Pulmonary artery endothelial cell (primary cell): Measurements from ENCODE around the gene TMEM69. TPM values are rescaled to one million over a fixed set of nuclear protein-coding genes. Genes with fewer than 3 reads are reported as not detected.
"Not testable (repeated sequence)": the region's sequence is repeated elsewhere in the genome, so short reads cannot be mapped to it uniquely, and the experiment has no call there.

ENCODE experiments used
- DNase-seq: peaks from one replicate; pipeline ENCODE4 v3.0.0-alpha.2; 2011; ENCODE audit warnings: low read depth, low spot score
- total RNA-seq: library from RNA; depleted of rRNA; stranded (reverse); fragments of >200 nt; gene quantifications from 2 replicates; pipeline ENCODE4 v1.2.3, GENCODE V29; 2014

The TMEM69 gene
- total RNA-seq, 1 donor from 2014 or later = 17.9 TPM

- no peak for DNase-seq
These were observed 10.2 kb upstream of the TMEM69 start for GRCh38 chr1:45677751-45678245.

DNA sequence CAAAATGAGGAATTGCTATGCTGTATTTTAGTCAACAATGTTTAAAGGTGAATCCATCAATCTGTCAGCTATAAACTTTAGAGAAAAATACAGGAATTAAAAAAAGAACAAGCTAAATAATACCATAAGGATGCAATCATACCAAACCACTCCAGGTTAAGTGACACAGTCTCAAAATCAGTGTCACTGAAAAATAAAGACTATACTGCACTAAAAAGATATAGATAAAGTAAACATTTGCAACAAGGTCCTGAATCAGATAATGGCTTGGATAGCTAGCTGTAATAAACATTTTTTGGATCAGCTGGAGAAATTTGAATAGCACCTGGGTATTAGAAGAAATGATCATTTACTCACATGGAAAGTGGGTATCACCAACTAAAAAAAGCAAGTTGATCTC, 9.5 kb upstream of the TMEM69 start:
- DNase-seq = no peak

- DNase-seq = peak; percentile 47
These were observed 8.9 kb upstream of the TMEM69 start for GRCh38 chr1:45679123-45679522.

- DNase-seq = no peak
These were observed 5.0 kb upstream of the TMEM69 start for GRCh38 chr1:45682942-45683341.

DNA sequence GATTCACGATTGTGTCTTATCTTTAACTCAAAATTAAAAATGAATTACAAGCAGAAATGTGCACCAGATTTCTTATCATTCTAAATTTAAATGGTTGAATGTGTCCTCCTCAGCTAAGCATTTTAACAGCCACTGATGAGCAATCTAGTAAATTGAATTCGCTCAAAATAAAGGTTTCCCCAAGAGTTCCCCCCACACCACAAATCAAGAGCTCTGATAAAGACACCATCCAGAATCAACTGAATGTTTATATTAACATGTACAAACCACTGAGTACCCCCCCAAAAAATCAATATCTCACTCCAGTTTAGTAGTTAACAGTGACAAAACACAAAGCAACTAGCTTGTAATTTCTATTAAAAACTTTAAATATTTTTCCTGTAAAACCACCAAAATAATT, 3.6 kb upstream of the TMEM69 start:
- DNase-seq = no peak

- DNase-seq = no peak
These were observed 2.5 kb upstream of the TMEM69 start for GRCh38 chr1:45685308-45686014.

DNA sequence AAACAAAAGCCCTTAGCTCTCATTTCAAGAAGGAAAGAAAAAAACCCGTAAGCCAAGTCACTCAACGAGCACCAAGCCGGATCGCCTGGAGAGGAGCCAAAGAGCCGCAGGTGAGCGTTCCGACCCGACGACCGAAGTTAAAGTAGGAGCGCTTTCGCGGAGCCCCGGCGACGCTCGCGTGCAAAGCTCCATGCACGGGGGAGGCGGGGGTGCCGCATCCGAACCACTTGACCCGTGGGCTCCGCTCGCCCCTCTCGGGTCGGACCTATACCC, 2.0 kb upstream of the TMEM69 start:
- no peak for DNase-seq

DNA sequence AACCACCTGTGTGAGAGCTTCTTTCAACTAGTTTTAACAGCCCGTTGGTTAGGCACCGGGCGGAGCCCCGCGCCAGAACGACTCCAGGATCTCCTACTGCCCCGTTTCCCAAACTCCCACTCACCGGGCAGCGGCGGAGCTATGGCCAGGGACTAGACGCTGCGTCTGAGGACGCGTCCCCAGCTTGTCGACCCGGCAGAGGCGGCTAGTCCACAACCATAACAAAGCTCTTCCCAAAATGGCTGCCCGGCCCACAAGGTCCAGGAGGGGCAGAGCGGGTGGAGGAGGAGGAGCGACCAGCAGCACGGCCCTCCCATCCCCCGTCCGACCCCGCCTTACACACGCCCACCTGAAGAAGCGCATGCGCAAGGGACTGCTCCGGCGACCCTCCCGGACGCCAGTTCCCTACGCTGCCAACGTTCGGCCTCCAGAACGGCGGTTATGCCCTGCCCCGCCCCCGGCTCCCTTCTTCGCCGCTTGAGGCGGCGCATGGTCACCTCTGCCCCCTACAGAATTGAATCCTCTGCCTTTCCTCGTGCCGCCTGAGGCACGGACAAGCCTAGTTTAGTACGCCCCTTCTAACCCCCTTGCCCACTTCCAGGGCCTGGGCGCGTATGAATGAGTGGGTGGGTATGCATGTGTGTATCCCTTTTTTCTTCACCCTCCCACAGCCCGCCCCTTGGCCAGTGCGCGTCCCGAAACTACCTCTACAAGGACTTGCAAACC, 1.5 kb upstream of the TMEM69 start, which contains the start of gene GPBP1L1:
Gene GPBP1L1, minus strand, starts transcription at position 246 of the 726 bp plus-strand sequence. CDS start 27,446 bp downstream, outside the sequence.
- DNase-seq = peak; percentile 89

DNA sequence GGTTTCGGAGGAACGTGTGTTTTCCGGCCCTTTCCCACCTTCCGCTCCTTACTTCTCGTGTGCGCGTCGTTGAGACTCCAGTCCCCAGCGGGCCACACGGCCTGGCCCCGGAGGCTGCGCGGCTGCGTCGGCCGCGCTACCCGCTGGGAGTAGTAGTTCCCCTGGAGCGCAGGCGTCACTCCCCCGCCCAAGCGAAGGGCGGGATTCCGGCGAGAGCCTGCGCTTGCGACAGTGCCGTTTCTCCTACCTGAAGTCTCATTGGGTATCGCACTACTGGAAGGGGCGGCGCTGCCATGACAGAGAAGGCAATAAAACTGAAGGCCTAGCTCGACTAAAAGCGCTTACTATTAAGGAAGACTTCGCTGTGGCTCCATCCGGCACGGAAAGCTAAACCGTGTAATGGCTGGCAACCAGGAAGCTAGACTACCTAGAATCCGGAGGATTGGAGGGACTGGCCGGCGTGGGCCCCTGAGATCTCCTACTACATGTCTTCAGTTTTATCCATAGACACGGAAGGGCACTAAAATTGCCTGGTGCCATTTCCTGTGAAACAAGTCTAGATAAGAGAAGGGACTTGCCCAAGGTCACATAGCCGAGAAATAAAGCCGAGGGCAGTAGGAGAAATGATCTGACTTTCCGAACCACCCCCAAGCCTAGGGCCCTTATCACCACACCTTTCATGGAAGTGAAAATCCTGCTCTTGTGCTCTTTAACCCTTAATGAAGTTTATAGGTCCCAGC, 797 bp upstream of the TMEM69 start:
- DNase-seq = peak; percentile 96

- not testable (repeated sequence) for DNase-seq
These were observed 5.8 kb downstream of the TMEM69 start for GRCh38 chr1:45693811-45694210.

DNA sequence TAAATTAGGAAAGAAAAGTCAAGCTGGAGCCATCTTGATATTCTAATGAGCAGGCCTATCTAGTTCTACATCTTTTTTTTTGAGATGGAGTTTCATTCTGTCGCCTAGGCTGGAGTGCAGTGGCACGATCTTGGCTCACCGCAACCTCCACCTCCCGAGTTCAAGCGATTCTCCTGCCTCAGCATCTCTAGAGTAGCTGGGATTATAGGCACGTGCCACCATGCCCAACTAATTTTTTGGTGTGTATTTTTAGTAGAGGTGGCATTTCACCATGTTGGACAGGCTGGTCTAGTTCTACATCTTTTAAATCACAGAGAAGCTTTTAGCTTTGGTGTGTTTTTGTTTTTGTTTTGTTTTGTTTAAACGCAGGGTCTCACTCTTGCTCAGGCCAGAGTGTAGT, 6.8 kb downstream of the TMEM69 start:
- no peak for DNase-seq

DNA sequence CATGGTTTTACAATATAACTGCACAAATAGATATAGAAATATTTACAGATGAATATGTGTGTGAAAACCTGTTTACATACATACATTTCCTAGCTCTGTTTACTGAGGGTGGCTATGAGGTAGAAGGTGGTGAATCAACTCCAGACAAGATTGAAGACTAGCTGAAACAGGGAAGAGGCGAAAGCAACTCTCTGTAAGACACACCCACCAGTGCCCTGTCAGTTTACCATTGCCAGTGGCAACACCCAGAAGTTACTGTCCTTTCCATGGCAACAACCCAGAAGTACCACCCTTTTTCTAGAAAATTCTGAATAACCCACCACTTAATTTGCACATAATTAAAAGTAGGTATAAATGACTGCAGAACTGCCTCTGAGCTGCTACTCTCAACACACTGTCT, 16.7 kb downstream of the TMEM69 start:
- no peak for DNase-seq

DNA sequence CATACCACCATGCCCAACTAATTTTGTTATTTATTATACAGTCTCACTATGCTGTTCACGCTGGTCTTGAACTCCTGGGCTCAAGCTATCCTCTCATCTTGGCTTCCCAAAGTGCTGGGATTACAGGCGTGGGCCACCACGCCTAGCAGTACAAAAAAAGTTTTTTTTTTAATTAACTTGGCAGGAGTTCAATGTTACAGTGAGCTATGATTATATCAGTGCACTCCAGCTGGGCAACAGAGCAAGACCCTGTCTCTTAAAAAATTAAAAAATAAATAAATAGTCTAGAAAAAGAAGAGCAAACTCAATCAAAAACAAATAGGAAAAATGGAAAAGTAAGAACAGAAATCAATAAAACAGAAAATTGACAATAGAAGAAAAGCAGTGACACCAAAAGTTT, 25.7 kb downstream of the TMEM69 start:
- DNase-seq = no peak

DNA sequence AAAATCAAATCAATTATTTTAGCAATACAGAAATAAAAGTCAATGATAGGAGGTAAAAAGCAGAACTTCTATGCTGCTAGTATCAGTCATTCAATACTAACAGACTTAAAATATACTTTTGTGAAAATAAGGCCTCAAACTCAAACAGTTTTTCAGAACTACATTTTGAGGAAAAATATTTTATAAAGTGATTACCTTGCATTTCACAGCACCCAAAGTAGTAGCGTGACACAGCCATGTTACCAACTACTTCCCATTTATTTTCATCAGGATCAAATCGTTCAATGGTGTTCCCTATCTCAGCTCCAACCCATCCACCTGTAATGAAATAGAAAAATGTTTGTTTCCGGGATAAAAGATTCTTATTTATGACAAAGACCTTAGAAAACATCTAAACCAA, 28.7 kb downstream of the TMEM69 start:
- DNase-seq = no peak

- not testable (repeated sequence) for DNase-seq
These were observed 29.4 kb downstream of the TMEM69 start for GRCh38 chr1:45717386-45717785.

DNA sequence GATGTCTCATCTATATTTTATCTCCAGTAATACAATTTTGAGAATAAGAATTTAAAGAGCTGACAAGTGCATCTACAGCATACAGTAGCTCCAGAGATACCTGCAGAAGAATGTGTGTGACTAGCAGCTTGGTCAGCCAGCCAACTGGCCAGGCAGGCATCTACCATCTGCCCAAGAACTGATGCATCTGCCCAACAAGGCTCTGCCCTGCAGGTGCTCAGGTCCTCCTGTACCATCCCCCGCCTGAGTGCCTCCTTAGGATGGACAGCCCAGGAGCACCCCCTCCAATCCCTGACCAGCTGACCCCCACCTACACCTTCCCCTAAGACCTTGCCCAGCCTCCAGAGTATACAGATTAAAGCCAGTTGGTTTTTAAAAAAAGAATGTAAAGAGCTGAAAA, 30.3 kb downstream of the TMEM69 start:
- no peak for DNase-seq

DNA sequence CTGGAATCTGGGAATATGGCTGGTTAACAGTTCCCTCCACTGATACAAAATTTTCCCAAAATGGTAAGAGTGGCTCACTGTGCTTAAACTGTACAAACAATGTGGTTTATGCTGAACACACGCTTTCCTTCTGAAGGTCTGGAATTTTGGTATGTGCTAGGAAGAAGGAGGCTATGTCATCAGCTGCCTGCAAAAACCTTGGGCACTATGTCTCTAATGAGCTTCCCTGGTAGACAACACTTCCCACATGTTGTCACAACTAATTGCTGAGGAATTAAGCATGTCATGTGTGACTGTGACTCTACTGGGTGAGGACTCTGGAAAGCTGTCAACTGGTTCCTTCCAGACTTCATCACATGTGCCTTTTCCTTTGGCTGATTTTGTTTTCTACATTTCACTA, 33.2 kb downstream of the TMEM69 start:
- DNase-seq = no peak

DNA sequence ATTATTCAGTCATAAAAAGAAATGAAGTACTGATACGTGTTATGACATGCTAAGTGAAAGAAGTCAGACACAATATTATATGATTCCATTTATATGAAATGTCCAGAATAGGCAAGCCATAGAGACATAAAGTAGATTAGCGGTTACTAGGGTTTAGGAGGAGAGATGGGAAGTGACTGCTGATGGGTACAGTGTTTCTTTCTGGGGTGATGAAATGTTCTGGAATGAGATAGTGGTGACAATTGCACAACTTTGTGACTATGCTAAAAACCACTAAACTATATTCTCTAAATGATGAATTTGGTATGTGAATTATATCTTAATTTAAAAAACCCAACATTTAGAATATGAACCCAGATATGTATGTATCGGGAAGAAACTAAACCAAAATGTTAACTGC, 34.8 kb downstream of the TMEM69 start:
- DNase-seq = no peak

DNA sequence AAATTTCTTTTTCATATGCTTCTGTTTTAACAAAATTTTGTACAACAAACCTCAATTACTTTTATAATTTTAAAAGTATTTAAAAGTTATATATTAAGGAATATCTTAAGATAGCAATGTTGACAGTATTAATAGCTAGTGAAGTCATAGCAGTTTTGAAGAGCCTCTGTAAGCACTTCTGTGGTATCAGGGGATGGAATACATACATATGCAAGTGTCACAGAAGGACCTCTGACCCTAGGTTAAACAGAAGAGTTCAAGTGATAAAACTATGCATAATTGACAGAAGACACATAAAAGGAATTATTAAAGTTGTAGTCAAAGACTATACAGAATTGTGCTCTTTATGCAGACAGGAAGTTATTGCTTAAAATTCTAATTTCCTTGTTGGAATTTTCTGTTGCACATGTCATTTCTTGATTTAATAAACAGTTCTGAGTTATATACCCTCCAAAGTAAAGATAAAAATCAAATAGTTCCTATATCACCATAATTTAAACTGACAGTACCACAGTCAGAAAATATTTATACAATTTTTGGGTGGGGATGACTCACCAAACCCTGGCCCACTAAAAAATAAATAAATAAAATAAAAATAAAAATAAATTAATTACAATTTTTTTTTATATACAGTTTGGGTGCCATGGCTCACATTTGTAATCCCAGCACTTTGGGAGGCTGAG, 35.4 kb downstream of the TMEM69 start:
- DNase-seq = no peak

DNA sequence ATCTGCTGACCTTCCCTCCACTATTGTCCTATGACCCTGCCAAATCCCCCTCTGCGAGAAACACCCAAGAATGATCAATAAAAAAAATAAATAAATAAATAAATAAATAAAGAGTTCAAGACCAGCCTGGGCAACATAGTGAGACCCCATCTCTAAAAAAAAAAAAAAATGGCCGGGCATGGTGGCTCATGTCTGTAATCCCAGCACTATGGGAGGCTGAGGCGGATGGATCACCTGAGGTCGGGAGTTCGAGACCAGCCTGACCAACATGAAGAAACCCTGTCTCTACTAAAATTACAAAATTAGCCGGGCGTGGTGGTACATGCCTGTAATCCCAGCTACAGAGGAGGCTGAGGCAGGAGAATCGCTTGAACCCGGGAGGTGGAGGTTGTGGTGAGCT, 38.0 kb downstream of the TMEM69 start:
- not testable (repeated sequence) for DNase-seq

GRCh38 chr1:45730075-45730779, 42.2 kb downstream of the TMEM69 start:
- DNase-seq = no peak
